Endodermal cell (in vitro differentiated cells): Measurements from ENCODE around the gene CACNA1H. TPM values are rescaled to one million over a fixed set of nuclear protein-coding genes. Genes with fewer than 3 reads are reported as not detected.

Experiments used
- DNase-seq: peaks from one replicate; pipeline ENCODE4 v3.0.0-alpha.2; 2017
- H3K27ac ChIP-seq: 2 replicates; pipeline ENCODE4 v1.5.1; 2013; ENCODE audit warnings: mild to moderate bottlenecking, low read depth, low read length, moderate library complexity
- H3K27me3 ChIP-seq: 2 replicates; pipeline ENCODE4 v1.6.1; 2013; ENCODE audit warnings: mild to moderate bottlenecking, low read length, moderate library complexity; ENCODE audit not compliant: insufficient read depth, control insufficient read depth, poor library complexity, severe bottlenecking
- H3K36me3 ChIP-seq: 2 replicates; pipeline ENCODE4 v1.7.0; 2013; ENCODE audit warnings: mild to moderate bottlenecking, low read length, moderate library complexity; ENCODE audit not compliant: control insufficient read depth, insufficient read depth
- H3K4me1 ChIP-seq: one replicate; pipeline ENCODE4 v1.7.0; 2013; ENCODE audit warnings: low read length; ENCODE audit not compliant: control insufficient read depth, insufficient read depth
- H3K4me3 ChIP-seq: 2 replicates; pipeline ENCODE4 v1.5.1; 2013; ENCODE audit warnings: mild to moderate bottlenecking, low read length, moderate library complexity
- H3K9ac ChIP-seq: 2 replicates; pipeline ENCODE4 v1.6.1; 2013; ENCODE audit warnings: mild to moderate bottlenecking, low read length, moderate library complexity; ENCODE audit not compliant: poor library complexity, severe bottlenecking; ENCODE audit errors: extremely low read depth
- H3K9me3 ChIP-seq: 2 replicates; pipeline ENCODE4 v1.6.1; 2013; ENCODE audit warnings: mild to moderate bottlenecking, low read length, moderate library complexity; ENCODE audit not compliant: control insufficient read depth
- H3K27ac Mint-ChIP-seq: 2 replicates; pipeline ENCODE4 v1.8.0; 2020; ENCODE audit warnings: mixed read lengths
- H3K27me3 Mint-ChIP-seq: 2 replicates; pipeline ENCODE4 v1.8.0; 2021; ENCODE audit warnings: mild to moderate bottlenecking, mixed read lengths; ENCODE audit not compliant: insufficient read depth
- H3K36me3 Mint-ChIP-seq: 2 replicates; pipeline ENCODE4 v1.8.0; 2020; ENCODE audit warnings: low read depth, mixed read lengths
- H3K4me1 Mint-ChIP-seq: 2 replicates; pipeline ENCODE4 v1.8.0; 2020; ENCODE audit warnings: mixed read lengths
- H3K4me3 Mint-ChIP-seq: 2 replicates; pipeline ENCODE4 v1.8.0; 2020; ENCODE audit warnings: mild to moderate bottlenecking, moderate library complexity, mixed read lengths
- H3K9me3 Mint-ChIP-seq: 2 replicates; pipeline ENCODE4 v1.8.0; 2020; ENCODE audit warnings: mild to moderate bottlenecking, mixed read lengths
- CTCF ChIP-seq: fragments of 200-600 bp; sonication (generic); conservative IDR thresholded peaks from 2 replicates; pipeline ENCODE4 v1.5.0; 2021; ENCODE audit warnings: antibody characterized with exemption, mild to moderate bottlenecking
- WGBS, 2 experiments: methylation state at CpG; one replicate each; pipeline versions ENCODE4 v1.1.5 to v1.1.7; 2013; ENCODE audit warnings: missing lambda C conversion rate in 2 of 2, mixed read lengths in 1 of 2; ENCODE audit not compliant: insufficient coverage in 1 of 2, insufficient read length in 1 of 2; 5-methylcytosine and 5-hydroxymethylcytosine counted together
- total RNA-seq, 2 donors: library from RNA; stranded (reverse); fragmentation: NEBNext Ultra II Directional in 1 of 2; extraction: Animal tissue kit (Norgen Biotek cat#: 25700) in 1 of 2; gene quantifications; 2 replicates in 1 of 2; 3 replicates in 1 of 2; pipeline ENCODE4 v1.2.1, GENCODE V29; 2021

CACNA1H gene
- total RNA-seq, 2 donors from 2014 or later: 31.6 to 45.0 TPM

- 92 to 94% methylated on average over 14 of the region's 14 CpGs for WGBS, 2 experiments
- no peak overlapping the region for H3K4me3 ChIP-seq
Measured at GRCh38 chr16:1164382-1164781, 11.5 kb downstream of the CACNA1H start.

GRCh38 chr16:1164975-1165374, 12.1 kb downstream of the CACNA1H start:
- Mint-ChIP-seq H3K27ac (peak overlapping the region; percentile 44), H3K36me3 (no peaks in the 10 kb centered on the region), H3K9me3 (no peaks in the 10 kb centered on the region), H3K4me3 (no peak overlapping the region), H3K4me1 (no peaks in the 10 kb centered on the region), H3K27me3 (no peaks in the 10 kb centered on the region)
- no peak for TF ChIP-seq CTCF
- Histone ChIP-seq H3K9ac (no peak overlapping the region), H3K9me3 (no peaks in the 10 kb centered on the region), H3K4me1 (no peaks in the 10 kb centered on the region), H3K27me3 (no peaks in the 10 kb centered on the region), H3K36me3 (no peaks in the 10 kb centered on the region), H3K4me3 (no peak overlapping the region), H3K27ac (no peak overlapping the region)
- DNase-seq: no peak
- WGBS, 2 experiments: 91 to 94% methylated on average over 15 to 17 of the region's 17 CpGs

More at GRCh38 chr16:1164382-1164781, 11.5 kb downstream of the CACNA1H start:
- Histone ChIP-seq H3K4me1 (no peaks in the 10 kb centered on the region), H3K36me3 (no peaks in the 10 kb centered on the region), H3K27ac (no peak overlapping the region), H3K9me3 (no peaks in the 10 kb centered on the region), H3K27me3 (no peaks in the 10 kb centered on the region), H3K9ac (no peak overlapping the region)
- H3K4me3 Mint-ChIP-seq: no peak overlapping the region
- no peaks in the 10 kb centered on the region for H3K9me3 Mint-ChIP-seq
- TF ChIP-seq CTCF: no peak
- no peak overlapping the region for H3K27ac Mint-ChIP-seq
- H3K27me3 Mint-ChIP-seq: no peaks in the 10 kb centered on the region
- no peaks in the 10 kb centered on the region for H3K36me3 Mint-ChIP-seq
- no peak for DNase-seq
- H3K4me1 Mint-ChIP-seq: no peaks in the 10 kb centered on the region

- Mint-ChIP-seq H3K4me1 (no peaks in the 10 kb centered on the region), H3K36me3 (no peaks in the 10 kb centered on the region), H3K9me3 (no peaks in the 10 kb centered on the region), H3K27me3 (no peaks in the 10 kb centered on the region), H3K4me3 (no peak overlapping the region), H3K27ac (no peak overlapping the region)
- no peak for DNase-seq
- TF ChIP-seq CTCF: no peak
- Histone ChIP-seq H3K4me1 (no peaks in the 10 kb centered on the region), H3K9me3 (no peaks in the 10 kb centered on the region), H3K27me3 (no peaks in the 10 kb centered on the region), H3K9ac (no peak overlapping the region), H3K27ac (no peak overlapping the region), H3K4me3 (no peak overlapping the region), H3K36me3 (no peaks in the 10 kb centered on the region)
- WGBS, 2 experiments: 95 to 96% methylated on average over 4 to 12 of the region's 12 CpGs
Measured at GRCh38 chr16:1165511-1165910, 12.6 kb downstream of the CACNA1H start.
